Mucosa of descending colon (tissue), 3 donors: ENCODE data around the gene SLCO2B1. TPM values are rescaled to one million over a fixed set of nuclear protein-coding genes. Genes with fewer than 3 reads are reported as not detected.

Source experiments
- ATAC-seq: fragments of 200-7000 bp; cut with Tn5 transposase; one replicate; pipeline ENCODE4 v1.9.1; 2020; ENCODE audit warnings: mild to moderate bottlenecking, moderate library complexity
- DNase-seq, 3 donors: peaks; one replicate each; pipeline ENCODE4 v3.0.0-alpha.2; 2020
- H3K36me3 ChIP-seq: fragments of 200-600 bp; one replicate; pipeline ENCODE4 v1.8.0; 2021; ENCODE audit warnings: low read depth, mild to moderate bottlenecking
- H3K4me1 ChIP-seq: fragments of 200-600 bp; one replicate; pipeline ENCODE4 v1.8.0; 2021; ENCODE audit warnings: low read depth, mild to moderate bottlenecking
- H3K4me3 ChIP-seq: fragments of 200-600 bp; one replicate; pipeline ENCODE4 v1.8.0; 2021; ENCODE audit warnings: mild to moderate bottlenecking
- H3K9me3 ChIP-seq: fragments of 200-600 bp; one replicate; pipeline ENCODE4 v1.8.0; 2021; ENCODE audit warnings: mild to moderate bottlenecking
- CTCF ChIP-seq: fragments of 200-600 bp; IDR thresholded peaks from one replicate; pipeline ENCODE4 v1.8.0; 2022; ENCODE audit warnings: antibody characterized with exemption, mild to moderate bottlenecking
- intact Hi-C, 2 donors: fragments of 100-400 bp; cut with DNase I in 1 of 2; cut with micrococcal nuclease in 1 of 2; formaldehyde crosslinking; loops; one replicate each; pipeline versions ENCODE4 v1.11.0 to v1.11.1; 2022; cut with DNase I, micrococcal nuclease
- total RNA-seq, 3 donors: library from RNA; stranded (reverse); fragmentation: NEBNext Ultra II Directional in 2 of 3; extraction: Animal tissue kit (Norgen Biotek cat#: 25700) in 2 of 3; gene quantifications; one replicate each; pipeline versions ENCODE4 v1.2.1 to v1.2.4, GENCODE V29; 2021 to 2023
- donor health status: DM: no; HTN: no; CAD: no; lungs with moderate emphysema.
- donor health status: DM: no; HTN: no; CAD: no.
- donor health status: DM: no; HTN: yes; CAD: no.

The SLCO2B1 gene
- total RNA-seq, 3 donors from 2014 or later = 65.6 to 93.0 (median 73.1) TPM

- intact Hi-C loops = no loop called here
- H3K4me3 ChIP-seq = no peak overlapping the region
- H3K36me3 ChIP-seq = no peaks in the 10 kb centered on the region
- no peak for TF ChIP-seq CTCF
- no peaks in the 10 kb centered on the region for H3K4me1 ChIP-seq
- H3K9me3 ChIP-seq = no peaks in the 10 kb centered on the region
- DNase-seq (no peak), ATAC-seq (no peak)
Measured at GRCh38 chr11:75107187-75107586, 43.7 kb upstream of the SLCO2B1 start.

- ATAC-seq (no peak), DNase-seq (no peak)
- intact Hi-C loops = no loop called here
- H3K36me3 ChIP-seq = no peaks in the 10 kb centered on the region
- H3K4me3 ChIP-seq = no peak overlapping the region
- TF ChIP-seq CTCF = no peak
- H3K4me1 ChIP-seq = no peaks in the 10 kb centered on the region
- peaks cover 5% of the 10 kb centered on the region for H3K9me3 ChIP-seq
Measured at GRCh38 chr11:75112200-75112599, 38.7 kb upstream of the SLCO2B1 start.

- ATAC-seq = no peak
Measured at GRCh38 chr11:75113030-75113429, 37.9 kb upstream of the SLCO2B1 start.

GRCh38 chr11:75114465-75114864 is 36.4 kb upstream of the SLCO2B1 start:
- no peak for TF ChIP-seq CTCF
- DNase-seq (no peak), ATAC-seq (no peak)
- no peaks in the 10 kb centered on the region for H3K36me3 ChIP-seq
- no peak overlapping the region for H3K4me3 ChIP-seq
- intact Hi-C loops = no loop called here
- peaks cover 5% of the 10 kb centered on the region for H3K9me3 ChIP-seq
- no peaks in the 10 kb centered on the region for H3K4me1 ChIP-seq

More at GRCh38 chr11:75113030-75113429, 37.9 kb upstream of the SLCO2B1 start:
- Histone ChIP-seq H3K4me1 (no peaks in the 10 kb centered on the region), H3K36me3 (no peaks in the 10 kb centered on the region), H3K9me3 (peaks cover 5% of the 10 kb centered on the region), H3K4me3 (no peak overlapping the region)
- intact Hi-C loops = no loop called here
- DNase-seq = no peak
- TF ChIP-seq CTCF = no peak

GRCh38 chr11:75118577-75118976 is 32.3 kb upstream of the SLCO2B1 start:
- intact Hi-C loops = no loop called here
- TF ChIP-seq CTCF = no peak
- Histone ChIP-seq H3K9me3 (peaks cover 5% of the 10 kb centered on the region), H3K4me1 (no peaks in the 10 kb centered on the region), H3K4me3 (no peak overlapping the region), H3K36me3 (no peaks in the 10 kb centered on the region)
- no peak for ATAC-seq
- no peak for DNase-seq

- no peaks in the 10 kb centered on the region for H3K4me1 ChIP-seq
- TF ChIP-seq CTCF = no peak
- no peak for DNase-seq
- no peaks in the 10 kb centered on the region for H3K9me3 ChIP-seq
- no peak for ATAC-seq
- intact Hi-C loops = no loop called here
- H3K4me3 ChIP-seq = no peak overlapping the region
- H3K36me3 ChIP-seq = no peaks in the 10 kb centered on the region
Measured at GRCh38 chr11:75126564-75126963, 24.3 kb upstream of the SLCO2B1 start.
